K562 (cell line): Measurements from ENCODE around the gene CPLX4. TPM values are rescaled to one million over a fixed set of nuclear protein-coding genes. Genes with fewer than 3 reads are reported as not detected.

ENCODE experiments used
- CBX5 ChIP-seq: IDR thresholded peaks from 2 replicates; pipeline ENCODE4 v1.6.1; 2014; ENCODE audit warnings: low read depth, borderline replicate concordance
- CHD2 ChIP-seq: IDR thresholded peaks from 2 replicates; pipeline ENCODE4 v1.6.1; 2011; ENCODE audit warnings: low read depth, low read length
- ETV1 ChIP-seq: fragments of 450-650 bp; conservative IDR thresholded peaks from 2 replicates; pipeline ENCODE4 v1.6.1; 2016; ENCODE audit warnings: missing genetic modification characterization, control low read depth, low read depth, missing compliant biosample characterization
- GTF2F1 ChIP-seq: IDR thresholded peaks from 2 replicates; pipeline ENCODE4 v1.6.1; 2011; ENCODE audit warnings: low read depth, low read length, improper control_type of control experiment
- HCFC1 ChIP-seq: IDR thresholded peaks from 2 replicates; pipeline ENCODE4 v1.6.1; 2012; ENCODE audit warnings: low read depth, low read length, improper control_type of control experiment
- HNRNPH1 ChIP-seq: fragments of 200-400 bp; formaldehyde crosslinking; optimal IDR thresholded peaks from 2 replicates; pipeline ENCODE3; 2017; ENCODE audit warnings: low read depth, mild to moderate bottlenecking, low read length, moderate library complexity
- LCOR ChIP-seq: sonication (generic); formaldehyde crosslinking; IDR thresholded peaks from 2 replicates; pipeline ENCODE4 v1.8.0; 2022; ENCODE audit warnings: mild to moderate bottlenecking, missing genetic modification reagents
- MAZ ChIP-seq, 2 experiments: fragments of 450-650 bp in 1 of 2; sonication (generic) in 1 of 2; formaldehyde crosslinking; IDR thresholded peaks in 1 of 2; conservative IDR thresholded peaks in 1 of 2; 2 replicates each; pipeline versions ENCODE4 v1.4.0 to v1.5.0; 2020; ENCODE audit warnings: mild to moderate bottlenecking in 1 of 2, missing genetic modification reagents in 1 of 2
- MIER1 ChIP-seq: fragments of 450-650 bp; IDR thresholded peaks from 2 replicates; pipeline ENCODE4 v1.6.1; 2016; ENCODE audit warnings: antibody characterized with exemption, mild to moderate bottlenecking, low read depth
- MTF1 ChIP-seq: fragments of 250-450 bp; sonication (Bioruptor Pico); IDR thresholded peaks from 2 replicates; pipeline ENCODE4 v1.9.0; 2021; ENCODE audit warnings: moderate library complexity, mild to moderate bottlenecking, inconsistent platforms, borderline replicate concordance
- MXI1 ChIP-seq: IDR thresholded peaks from 2 replicates; pipeline ENCODE4 v1.6.1; 2011; ENCODE audit warnings: low read depth, mild to moderate bottlenecking, improper control_type of control experiment, low read length
- PCBP1 ChIP-seq: fragments of 200-400 bp; formaldehyde crosslinking; IDR thresholded peaks from 2 replicates; pipeline ENCODE4 v1.6.1; 2018; ENCODE audit warnings: mild to moderate bottlenecking, low read depth, low read length; ENCODE audit not compliant: poor library complexity, severe bottlenecking
- SIRT6 ChIP-seq: IDR thresholded peaks from one replicate; pipeline ENCODE4 v1.6.1; 2012; ENCODE audit warnings: low read depth, mild to moderate bottlenecking, control low read depth, inconsistent platforms, low read length, moderate library complexity
- SRSF1 ChIP-seq: fragments of 200-400 bp; formaldehyde crosslinking; IDR thresholded peaks from 2 replicates; pipeline ENCODE4 v1.6.1; 2017; ENCODE audit warnings: mild to moderate bottlenecking, low read depth, low read length, moderate library complexity
- YBX1 ChIP-seq: fragments of 450-650 bp; IDR thresholded peaks from 2 replicates; pipeline ENCODE4 v1.7.1; 2016; ENCODE audit warnings: mild to moderate bottlenecking
- ZNF436 ChIP-seq: fragments of 250-450, 450-650 bp; sonication (Bioruptor Pico); formaldehyde crosslinking; IDR thresholded peaks from 2 replicates; pipeline ENCODE4 v1.7.0; 2020; ENCODE audit warnings: mild to moderate bottlenecking
- ZNF512 ChIP-seq: IDR thresholded peaks from 2 replicates; pipeline ENCODE4 v1.6.1; 2016; ENCODE audit warnings: missing genetic modification characterization, missing compliant biosample characterization
- polyA plus RNA-seq, 8 experiments: library from polyadenylated mRNA; depleted of rRNA in 4 of 8; stranded (reverse) in 5 of 8; unstranded in 3 of 8; fragments of >200 nt; fragmentation: Nextera tagmentation in 2 of 8; fragmentation: Illumina TruSeq in 1 of 8; extraction: Ambion mirVana in 2 of 8; extraction: Trizol in 1 of 8; gene quantifications; 2 replicates each; pipeline versions ENCODE4 v1.2.1 to v1.2.3, GENCODE V29; 2011 to 2014; ENCODE audit warnings: inconsistent platforms in 1 of 8, missing spikeins in 1 of 8
- total RNA-seq, 7 experiments: library from RNA; depleted of rRNA in 6 of 7; stranded (reverse); fragments of >200 nt in 6 of 7; fragmentation: Illumina TruSeq in 2 of 7; extraction: Trizol in 2 of 7; gene quantifications; 2 replicates each; pipeline versions ENCODE4 v1.2.1 to v1.2.3, GENCODE V29; 2011 to 2021; ENCODE audit warnings: low replicate concordance in 1 of 7
- TF ChIP-seq, protein P1 (sequence below): sonication (generic); formaldehyde crosslinking; IDR thresholded peaks from 2 replicates; pipeline ENCODE4 v1.8.1; 2023; ENCODE audit warnings: mild to moderate bottlenecking, missing genetic modification reagents
- TF ChIP-seq, protein P2 (sequence below), 2 experiments: IDR thresholded peaks; 2 replicates each; pipeline ENCODE4 v1.6.1; 2011; ENCODE audit warnings: borderline replicate concordance in 1 of 2, control low read depth in 1 of 2, low read depth in 1 of 2, low read length in 1 of 2, mild to moderate bottlenecking in 1 of 2, mixed read lengths in 1 of 2, moderate library complexity in 1 of 2; ENCODE audit not compliant: insufficient read depth in 1 of 2, insufficient read length in 1 of 2, poor library complexity in 1 of 2, severe bottlenecking in 1 of 2; ENCODE audit errors: extremely low read depth in 1 of 2

CPLX4 gene
- total and polyA plus RNA-seq, 9 of the 15 experiments (the other 6 are each of a cell fraction or from before 2014, with no cell fraction given), result not detected

GRCh38 chr18:59308248-59308937 is 10.1 kb downstream of the CPLX4 start (continued):
- peak; percentile 62 for TF ChIP-seq ZNF512 (tag)
- TF ChIP-seq HNRNPH1, result no peak
- TF ChIP-seq MTF1 (CRISPR knock-in tag), result no peak
- no peak for TF ChIP-seq PCBP1
- TF ChIP-seq ZNF436, result no peak
- TF ChIP-seq CHD2, result no peak
- TF ChIP-seq CBX5, result no peak
- TF ChIP-seq, protein P1, sequence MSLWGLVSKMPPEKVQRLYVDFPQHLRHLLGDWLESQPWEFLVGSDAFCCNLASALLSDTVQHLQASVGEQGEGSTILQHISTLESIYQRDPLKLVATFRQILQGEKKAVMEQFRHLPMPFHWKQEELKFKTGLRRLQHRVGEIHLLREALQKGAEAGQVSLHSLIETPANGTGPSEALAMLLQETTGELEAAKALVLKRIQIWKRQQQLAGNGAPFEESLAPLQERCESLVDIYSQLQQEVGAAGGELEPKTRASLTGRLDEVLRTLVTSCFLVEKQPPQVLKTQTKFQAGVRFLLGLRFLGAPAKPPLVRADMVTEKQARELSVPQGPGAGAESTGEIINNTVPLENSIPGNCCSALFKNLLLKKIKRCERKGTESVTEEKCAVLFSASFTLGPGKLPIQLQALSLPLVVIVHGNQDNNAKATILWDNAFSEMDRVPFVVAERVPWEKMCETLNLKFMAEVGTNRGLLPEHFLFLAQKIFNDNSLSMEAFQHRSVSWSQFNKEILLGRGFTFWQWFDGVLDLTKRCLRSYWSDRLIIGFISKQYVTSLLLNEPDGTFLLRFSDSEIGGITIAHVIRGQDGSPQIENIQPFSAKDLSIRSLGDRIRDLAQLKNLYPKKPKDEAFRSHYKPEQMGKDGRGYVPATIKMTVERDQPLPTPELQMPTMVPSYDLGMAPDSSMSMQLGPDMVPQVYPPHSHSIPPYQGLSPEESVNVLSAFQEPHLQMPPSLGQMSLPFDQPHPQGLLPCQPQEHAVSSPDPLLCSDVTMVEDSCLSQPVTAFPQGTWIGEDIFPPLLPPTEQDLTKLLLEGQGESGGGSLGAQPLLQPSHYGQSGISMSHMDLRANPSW (CRISPR knock-in tag), result no peak
- no peak for TF ChIP-seq SRSF1
- TF ChIP-seq SIRT6, result no peak
- TF ChIP-seq, protein P2, sequence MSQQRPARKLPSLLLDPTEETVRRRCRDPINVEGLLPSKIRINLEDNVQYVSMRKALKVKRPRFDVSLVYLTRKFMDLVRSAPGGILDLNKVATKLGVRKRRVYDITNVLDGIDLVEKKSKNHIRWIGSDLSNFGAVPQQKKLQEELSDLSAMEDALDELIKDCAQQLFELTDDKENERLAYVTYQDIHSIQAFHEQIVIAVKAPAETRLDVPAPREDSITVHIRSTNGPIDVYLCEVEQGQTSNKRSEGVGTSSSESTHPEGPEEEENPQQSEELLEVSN (IDR thresholded peaks at IDR 0.05; ENCODE audit: borderline replicate concordance in 1 of 2, extremely low read depth in 1 of 2, insufficient read depth in 1 of 2, insufficient read length in 1 of 2, low read depth in 1 of 2, low read length in 1 of 2, poor library complexity in 1 of 2, severe bottlenecking in 1 of 2), result peak; percentile 10 to 78
- TF ChIP-seq GTF2F1, result no peak
- peak in 1 of 2 experiments; percentile 62; a peak in 1 of 4 replicates for TF ChIP-seq MAZ (CRISPR knock-in tag; conservative IDR thresholded peaks at IDR 0.05 in 1 of 2, IDR thresholded peaks at IDR 0.05 in 1 of 2)
- no peak for TF ChIP-seq ETV1 (tag)
- no peak for TF ChIP-seq LCOR (CRISPR knock-in tag)
- TF ChIP-seq YBX1, result no peak
- TF ChIP-seq MXI1, result no peak
- no peak for TF ChIP-seq MIER1
- TF ChIP-seq HCFC1, result no peak
